GM12801 (cell line): ENCODE results near the gene ARMC2.

Experiments
- CTCF ChIP-seq: IDR thresholded peaks from one replicate; pipeline ENCODE4 v1.5.1; 2011; ENCODE audit warnings: control low read depth; ENCODE audit not compliant: insufficient read length; ENCODE audit errors: extremely low read depth

The ARMC2 gene

GRCh38 chr6:108811490-108811889 is 36.7 kb upstream of the ARMC2 start:
- TF ChIP-seq CTCF: no peak

- TF ChIP-seq CTCF: no peak
Measured at GRCh38 chr6:108820006-108820405, 28.2 kb upstream of the ARMC2 start.

- no peak for TF ChIP-seq CTCF
Measured at GRCh38 chr6:108822401-108822800, 25.8 kb upstream of the ARMC2 start.

GRCh38 chr6:108825326-108825725 is 22.9 kb upstream of the ARMC2 start:
- TF ChIP-seq CTCF: no peak

GRCh38 chr6:108831104-108831503 is 17.1 kb upstream of the ARMC2 start:
- no peak for TF ChIP-seq CTCF

GRCh38 chr6:108832738-108833137 is 15.5 kb upstream of the ARMC2 start:
- TF ChIP-seq CTCF: no peak

- TF ChIP-seq CTCF: no peak
Measured at GRCh38 chr6:108835218-108835850, 12.9 kb upstream of the ARMC2 start.
